ENCODE results near the gene AKAP6.
"Not testable (repeated sequence)": the region's sequence is repeated elsewhere in the genome, so short reads cannot be mapped to it uniquely, and the experiment has no call there.

AKAP6 gene

GRCh38 chr14:32572867-32573150 is 243.7 kb downstream of the AKAP6 start:
- H3K4me3 ChIP-seq (ENCODE audit: low read length): no peak overlapping the region
- H3K27ac ChIP-seq (ENCODE audit: low read depth, low read length): no peak overlapping the region
- H3K9ac ChIP-seq (ENCODE audit: low read depth, low read length): no peak overlapping the region
- H3K27me3 ChIP-seq (ENCODE audit: insufficient read depth, low read length): no peaks in the 10 kb centered on the region; the same call in 1 of the 2 replicates
- no peaks in the 10 kb centered on the region for H3K36me3 ChIP-seq (ENCODE audit: insufficient read depth, low read length)
- peaks cover 5% of the 10 kb centered on the region; the same call in 1 of the 2 replicates for H3K4me1 ChIP-seq (ENCODE audit: insufficient read depth, low read length)
- H3K9me3 ChIP-seq (ENCODE audit: insufficient read depth, low read depth, low read length): no peaks in the 10 kb centered on the region

DNA sequence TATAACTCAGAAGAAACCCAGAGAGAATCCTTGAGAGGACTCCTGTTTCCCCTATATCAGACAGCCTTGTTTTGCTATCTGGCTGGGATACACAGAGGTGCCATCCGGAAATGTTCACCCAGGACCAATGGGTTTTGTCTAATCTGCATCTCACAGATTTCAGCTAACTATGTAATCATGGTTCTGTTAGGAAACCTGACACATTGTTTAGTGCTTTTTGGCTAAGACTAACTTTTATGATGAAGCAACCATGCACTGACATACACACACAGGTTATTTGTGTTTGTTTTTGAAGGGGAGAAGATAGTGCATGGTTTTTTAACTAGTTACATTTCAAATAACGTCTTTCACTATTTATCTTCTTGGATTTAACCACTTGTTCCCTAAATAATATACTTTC is 245.2 kb downstream of the AKAP6 start:
- no peak overlapping the region for H3K27ac ChIP-seq (ENCODE audit: low read depth, low read length)
- WGBS: 92% methylated on average over 2 of the region's 2 CpGs
- H3K36me3 ChIP-seq (ENCODE audit: insufficient read depth, low read length): no peaks in the 10 kb centered on the region
- H3K27me3 ChIP-seq (ENCODE audit: insufficient read depth, low read length): no peaks in the 10 kb centered on the region; the same call in 1 of the 2 replicates
- no peak overlapping the region for H3K9ac ChIP-seq (ENCODE audit: low read depth, low read length)
- no peak overlapping the region for H3K4me3 ChIP-seq (ENCODE audit: low read length)
- no peaks in the 10 kb centered on the region for H3K9me3 ChIP-seq (ENCODE audit: insufficient read depth, low read depth, low read length)
- H3K4me1 ChIP-seq (ENCODE audit: insufficient read depth, low read length): peaks cover 5% of the 10 kb centered on the region; the same call in 1 of the 2 replicates

DNA sequence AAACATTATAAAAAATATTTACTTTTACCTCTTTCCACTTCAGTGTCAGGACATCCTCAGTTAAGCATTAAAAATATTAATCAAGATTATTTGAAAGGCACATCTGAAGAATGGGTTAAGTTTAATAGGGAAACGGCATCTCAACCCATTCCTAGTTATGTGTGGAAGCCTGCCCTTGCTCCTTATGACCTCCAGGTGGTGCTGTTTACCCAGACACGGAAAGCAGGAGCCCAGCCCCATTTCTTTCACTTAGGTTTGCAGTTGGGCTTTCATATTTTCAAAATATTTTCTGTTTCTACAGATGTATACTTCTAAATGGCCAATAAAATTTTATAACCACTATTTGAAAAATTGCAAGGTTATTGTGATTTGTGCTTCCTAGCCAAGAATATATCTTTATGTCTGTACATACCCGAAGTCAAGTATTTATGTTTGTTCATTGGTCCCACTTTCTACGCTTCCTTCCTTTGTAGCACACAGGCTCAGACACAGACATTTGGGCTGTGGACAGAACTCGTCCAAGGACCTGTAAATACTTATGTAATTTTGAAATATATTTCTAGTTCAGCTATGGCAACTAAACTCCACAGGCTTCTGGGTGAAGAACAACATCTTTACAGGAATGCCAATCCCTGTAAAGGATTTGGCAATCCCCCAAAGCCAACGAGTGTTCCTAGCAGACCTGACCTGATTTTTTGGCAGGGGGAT is 247.1 kb downstream of the AKAP6 start:
- Histone ChIP-seq H3K4me3 (ENCODE audit: low read length) (no peak overlapping the region), H3K9ac (ENCODE audit: low read depth, low read length) (no peak overlapping the region), H3K9me3 (ENCODE audit: insufficient read depth, low read depth, low read length) (no peaks in the 10 kb centered on the region), H3K36me3 (ENCODE audit: insufficient read depth, low read length) (no peaks in the 10 kb centered on the region), H3K4me1 (ENCODE audit: insufficient read depth, low read length) (peaks cover 5% of the 10 kb centered on the region; the same call in 1 of the 2 replicates), H3K27me3 (ENCODE audit: insufficient read depth, low read length) (no peaks in the 10 kb centered on the region; the same call in 1 of the 2 replicates), H3K27ac (ENCODE audit: low read depth, low read length) (no peak overlapping the region)
- WGBS: 53% methylated on average over 5 of the region's 6 CpGs

GRCh38 chr14:32576977-32577376 is 247.9 kb downstream of the AKAP6 start:
- Histone ChIP-seq H3K9me3 (ENCODE audit: insufficient read depth, low read depth, low read length) (no peaks in the 10 kb centered on the region), H3K27ac (ENCODE audit: low read depth, low read length) (no peak overlapping the region), H3K36me3 (ENCODE audit: insufficient read depth, low read length) (no peaks in the 10 kb centered on the region), H3K9ac (ENCODE audit: low read depth, low read length) (no peak overlapping the region), H3K4me3 (ENCODE audit: low read length) (no peak overlapping the region), H3K4me1 (ENCODE audit: insufficient read depth, low read length) (peaks cover 5% of the 10 kb centered on the region; the same call in 1 of the 2 replicates), H3K27me3 (ENCODE audit: insufficient read depth, low read length) (no peaks in the 10 kb centered on the region; the same call in 1 of the 2 replicates)
- WGBS: no CpG with 5 or more reads among the region's 2 CpGs

DNA sequence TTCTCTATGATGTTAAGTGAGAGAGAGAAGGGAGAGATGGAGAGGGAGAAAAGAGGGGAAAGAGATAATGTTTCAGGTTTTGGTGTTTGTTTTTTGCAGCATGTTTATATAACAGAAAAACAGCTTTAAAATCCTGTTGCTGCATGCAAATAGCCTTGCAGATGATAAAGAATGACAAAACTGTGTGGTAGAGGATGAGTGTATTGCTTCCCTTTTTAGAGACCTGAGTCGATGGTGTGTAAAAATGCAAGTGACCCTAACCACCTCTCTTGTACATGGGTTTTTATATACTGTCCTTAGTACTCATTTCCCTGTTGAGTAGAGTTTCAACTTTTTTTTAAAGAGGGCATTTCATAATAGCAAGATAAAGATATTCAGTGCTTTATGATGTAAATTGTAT is 249.1 kb downstream of the AKAP6 start:
- H3K4me3 ChIP-seq (ENCODE audit: low read length): no peak overlapping the region
- H3K27ac ChIP-seq (ENCODE audit: low read depth, low read length): no peak overlapping the region
- H3K36me3 ChIP-seq (ENCODE audit: insufficient read depth, low read length): no peaks in the 10 kb centered on the region
- no peaks in the 10 kb centered on the region; the same call in 1 of the 2 replicates for H3K27me3 ChIP-seq (ENCODE audit: insufficient read depth, low read length)
- no peak overlapping the region for H3K9ac ChIP-seq (ENCODE audit: low read depth, low read length)
- no peaks in the 10 kb centered on the region for H3K9me3 ChIP-seq (ENCODE audit: insufficient read depth, low read depth, low read length)
- peaks cover under 1% of the 10 kb centered on the region; the same call in 1 of the 2 replicates for H3K4me1 ChIP-seq (ENCODE audit: insufficient read depth, low read length)
- 86% methylated on average over 1 of the region's 1 CpG for WGBS

- H3K9me3 ChIP-seq (ENCODE audit: insufficient read depth, low read depth, low read length): peaks cover 22% of the 10 kb centered on the region
- H3K9ac ChIP-seq (ENCODE audit: low read depth, low read length); H3K36me3 ChIP-seq (ENCODE audit: insufficient read depth, low read length); H3K4me3 ChIP-seq (ENCODE audit: low read length); H3K27me3 ChIP-seq (ENCODE audit: insufficient read depth, low read length); H3K4me1 ChIP-seq (ENCODE audit: insufficient read depth, low read length); H3K27ac ChIP-seq (ENCODE audit: low read depth, low read length): not testable (repeated sequence)
- 93% methylated on average over 13 of the region's 13 CpGs for WGBS
Observed at GRCh38 chr14:32583427-32583826, 254.3 kb downstream of the AKAP6 start.

- H3K27me3 ChIP-seq (ENCODE audit: insufficient read depth, low read length): no peaks in the 10 kb centered on the region
- peaks cover 22% of the 10 kb centered on the region for H3K9me3 ChIP-seq (ENCODE audit: insufficient read depth, low read depth, low read length)
- no peak overlapping the region for H3K9ac ChIP-seq (ENCODE audit: low read depth, low read length)
- 96% methylated on average over 5 of the region's 5 CpGs for WGBS
- no peaks in the 10 kb centered on the region for H3K4me1 ChIP-seq (ENCODE audit: insufficient read depth, low read length)
- H3K27ac ChIP-seq (ENCODE audit: low read depth, low read length): no peak overlapping the region
- no peak overlapping the region for H3K4me3 ChIP-seq (ENCODE audit: low read length)
- no peaks in the 10 kb centered on the region for H3K36me3 ChIP-seq (ENCODE audit: insufficient read depth, low read length)
Observed at GRCh38 chr14:32584079-32584478, 255.0 kb downstream of the AKAP6 start.

DNA sequence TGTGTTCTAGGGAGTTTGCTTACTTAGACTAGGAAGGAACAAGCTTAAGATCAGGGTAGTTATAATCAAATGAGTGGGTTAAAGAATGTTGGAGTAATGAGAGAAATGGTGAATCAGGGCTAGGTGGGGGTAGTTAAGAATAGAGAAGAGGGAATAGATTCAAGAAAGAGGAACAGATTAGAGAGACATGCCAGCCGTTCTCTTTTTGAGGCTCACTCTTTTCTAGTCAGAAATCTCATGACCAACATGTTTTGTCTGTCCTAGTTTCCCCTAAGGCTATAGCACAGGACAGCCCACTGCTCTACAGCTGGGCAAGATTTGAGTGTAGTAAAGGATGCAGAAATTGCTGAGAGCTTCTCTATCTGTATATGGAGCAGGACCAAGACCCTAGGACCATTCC is 258.4 kb downstream of the AKAP6 start:
- no peaks in the 10 kb centered on the region for H3K27me3 ChIP-seq (ENCODE audit: insufficient read depth, low read length)
- 85% methylated on average over 1 of the region's 1 CpG for WGBS
- no peak overlapping the region for H3K4me3 ChIP-seq (ENCODE audit: low read length)
- H3K9me3 ChIP-seq (ENCODE audit: insufficient read depth, low read depth, low read length): peaks cover 22% of the 10 kb centered on the region
- H3K9ac ChIP-seq (ENCODE audit: low read depth, low read length): no peak overlapping the region
- H3K27ac ChIP-seq (ENCODE audit: low read depth, low read length): no peak overlapping the region
- no peaks in the 10 kb centered on the region for H3K36me3 ChIP-seq (ENCODE audit: insufficient read depth, low read length)
- no peaks in the 10 kb centered on the region for H3K4me1 ChIP-seq (ENCODE audit: insufficient read depth, low read length)

DNA sequence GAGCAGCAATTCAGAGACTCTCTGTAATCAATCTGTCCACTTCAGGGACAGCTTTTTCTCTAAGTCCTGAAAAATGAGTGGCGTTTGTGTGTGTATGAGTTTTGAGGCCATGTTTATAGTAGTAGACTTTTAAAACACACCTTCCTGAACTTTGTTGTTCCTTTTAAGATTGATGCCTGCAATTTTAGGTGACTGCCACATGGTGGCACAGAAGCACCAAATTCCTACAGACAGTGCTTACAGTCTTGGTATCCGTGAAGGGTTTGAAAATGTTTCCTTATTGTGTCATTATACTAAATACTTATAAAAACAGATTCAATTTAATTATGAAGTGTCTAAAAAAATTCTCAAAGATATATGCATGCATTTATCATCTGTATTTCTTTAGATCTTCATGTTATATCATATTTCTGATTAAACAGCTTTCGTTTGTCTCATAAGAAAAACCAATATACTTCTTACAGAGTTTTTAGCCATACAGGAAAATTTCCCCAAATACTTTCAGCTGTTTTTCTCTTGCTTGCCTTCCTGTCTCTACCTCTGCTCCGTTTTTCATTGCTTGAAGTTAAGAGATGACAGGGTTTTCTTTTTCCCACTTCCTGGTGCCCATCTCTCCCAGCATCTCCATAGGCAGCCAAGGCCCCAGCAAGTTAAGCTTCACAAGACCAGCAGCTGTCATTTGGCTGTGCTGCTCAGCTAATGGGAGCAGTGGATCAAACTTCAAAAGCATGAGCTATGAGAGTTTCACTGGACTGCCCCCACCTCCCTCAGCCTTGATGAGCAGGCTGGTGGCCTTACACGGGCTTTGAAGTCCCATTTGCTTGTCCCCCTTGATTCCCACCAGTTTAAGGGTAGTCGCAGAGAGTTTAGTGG is 259.6 kb downstream of the AKAP6 start:
- Histone ChIP-seq H3K9me3 (ENCODE audit: insufficient read depth, low read depth, low read length) (peaks cover 22% of the 10 kb centered on the region), H3K4me3 (ENCODE audit: low read length) (no peak overlapping the region), H3K36me3 (ENCODE audit: insufficient read depth, low read length) (no peaks in the 10 kb centered on the region), H3K4me1 (ENCODE audit: insufficient read depth, low read length) (no peaks in the 10 kb centered on the region; the same call in 1 of the 2 replicates), H3K27me3 (ENCODE audit: insufficient read depth, low read length) (no peaks in the 10 kb centered on the region), H3K27ac (ENCODE audit: low read depth, low read length) (no peak overlapping the region), H3K9ac (ENCODE audit: low read depth, low read length) (no peak overlapping the region)
- WGBS: 73% methylated on average over 4 of the region's 6 CpGs

- Histone ChIP-seq H3K4me3 (ENCODE audit: low read length) (no peak overlapping the region), H3K9ac (ENCODE audit: low read depth, low read length) (no peak overlapping the region), H3K9me3 (ENCODE audit: insufficient read depth, low read depth, low read length) (peaks cover 9% of the 10 kb centered on the region; the same call in 1 of the 2 replicates), H3K27me3 (ENCODE audit: insufficient read depth, low read length) (no peaks in the 10 kb centered on the region), H3K4me1 (ENCODE audit: insufficient read depth, low read length) (no peaks in the 10 kb centered on the region; the same call in 1 of the 2 replicates), H3K27ac (ENCODE audit: low read depth, low read length) (no peak overlapping the region), H3K36me3 (ENCODE audit: insufficient read depth, low read length) (no peaks in the 10 kb centered on the region)
- WGBS: 100% methylated on average over 1 of the region's 1 CpG
Observed at GRCh38 chr14:32590157-32590556, 261.1 kb downstream of the AKAP6 start.

DNA sequence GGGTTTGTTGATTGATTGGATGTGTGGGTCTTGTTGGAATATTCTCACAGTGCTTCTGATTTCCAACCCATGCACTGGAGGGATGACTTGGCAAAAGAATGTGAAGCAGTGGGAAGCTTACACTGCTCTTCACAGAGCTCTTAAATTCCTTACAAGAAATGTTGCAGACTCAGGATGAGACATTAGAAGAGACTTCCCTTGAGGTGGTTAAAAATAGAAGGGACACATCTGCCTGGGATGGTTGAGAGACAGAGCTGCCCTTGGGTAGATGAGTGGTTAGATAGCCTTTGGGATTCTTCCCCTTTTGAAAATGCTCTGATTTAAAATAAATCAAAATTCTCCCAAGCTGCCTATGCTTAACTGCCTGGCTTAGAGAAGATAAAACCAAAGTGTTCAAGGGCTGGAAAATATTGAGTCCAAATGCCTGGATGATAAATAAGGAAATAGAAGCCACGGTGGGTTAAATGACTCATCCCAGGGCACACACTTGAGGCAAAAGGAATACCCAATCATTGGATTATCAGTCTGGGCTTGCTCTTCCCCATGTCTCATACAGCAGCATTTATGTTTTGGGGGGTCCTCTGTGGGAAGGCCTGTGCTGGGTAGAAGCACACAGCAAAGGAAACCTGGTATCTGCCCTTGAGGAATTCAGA is 264.3 kb downstream of the AKAP6 start:
- Histone ChIP-seq H3K27ac (ENCODE audit: low read depth, low read length) (no peak overlapping the region), H3K36me3 (ENCODE audit: insufficient read depth, low read length) (no peaks in the 10 kb centered on the region), H3K4me1 (ENCODE audit: insufficient read depth, low read length) (no peaks in the 10 kb centered on the region; the same call in 1 of the 2 replicates), H3K4me3 (ENCODE audit: low read length) (no peak overlapping the region), H3K27me3 (ENCODE audit: insufficient read depth, low read length) (no peaks in the 10 kb centered on the region), H3K9ac (ENCODE audit: low read depth, low read length) (no peak overlapping the region), H3K9me3 (ENCODE audit: insufficient read depth, low read depth, low read length) (no peaks in the 10 kb centered on the region)
- WGBS: 90% methylated on average over 1 of the region's 1 CpG

Measured in HUES64 (cell line).